Head of caudate nucleus (tissue), 42 donors: ENCODE measurements around the gene PRDM16.
A peak's percentile ranks its signal among the peaks of the same experiment; 100 is the strongest.
"Not testable (repeated sequence)": the region's sequence is repeated elsewhere in the genome, so short reads cannot be mapped to it uniquely, and the experiment has no call there.

Experiments used
- DNase-seq, 42 donors: peaks; one replicate each; pipeline versions ENCODE4 v3.0.0 to v3.0.0-alpha.2; 2020 to 2021; ENCODE audit warnings: mixed read lengths in 7 of 42
- intact Hi-C: fragments of 100-400 bp; cut with DNase I; formaldehyde crosslinking; loops from one replicate; pipeline ENCODE4 v1.15.0; 2022

Gene PRDM16

GRCh38 chr1:3159996-3160395 is 91.0 kb downstream of the PRDM16 start:
- intact Hi-C loops = no loop called here
- no peak for DNase-seq

GRCh38 chr1:3160647-3161145 is 91.7 kb downstream of the PRDM16 start:
- intact Hi-C loops = no loop called here
- no peak for DNase-seq

GRCh38 chr1:3161176-3161840 is 92.3 kb downstream of the PRDM16 start:
- peak in 38 of 42 donors; percentile 29 to 85 (median 64) for DNase-seq

GRCh38 chr1:3162322-3162882 is 93.4 kb downstream of the PRDM16 start:
- no peak for DNase-seq
- intact Hi-C loops = no loop called here

More at GRCh38 chr1:3161176-3161840, 92.3 kb downstream of the PRDM16 start:
- intact Hi-C loops = no loop called here

- intact Hi-C loops = no loop called here
- no peak for DNase-seq
Observed at GRCh38 chr1:3163356-3163755, 94.4 kb downstream of the PRDM16 start.

GRCh38 chr1:3164671-3165070 is 95.7 kb downstream of the PRDM16 start:
- intact Hi-C loops = no loop called here

GRCh38 chr1:3165189-3165588 is 96.2 kb downstream of the PRDM16 start:
- intact Hi-C loops, DNase-seq: not testable (repeated sequence)

More at GRCh38 chr1:3164671-3165070, 95.7 kb downstream of the PRDM16 start:
- no peak for DNase-seq

- DNase-seq = no peak
Observed at GRCh38 chr1:3166206-3166918, 97.4 kb downstream of the PRDM16 start.

GRCh38 chr1:3167255-3167654 is 98.3 kb downstream of the PRDM16 start:
- DNase-seq = no peak
- intact Hi-C loops = no loop called here

More at GRCh38 chr1:3166206-3166918, 97.4 kb downstream of the PRDM16 start:
- intact Hi-C loops = no loop called here

GRCh38 chr1:3168678-3169077 is 99.7 kb downstream of the PRDM16 start:
- intact Hi-C loops = no loop called here
- no peak for DNase-seq

- intact Hi-C loops = no loop called here
Observed at GRCh38 chr1:3169665-3170356, 100.8 kb downstream of the PRDM16 start.

GRCh38 chr1:3170561-3171453 is 101.8 kb downstream of the PRDM16 start:
- intact Hi-C loops = no loop called here
- peak; percentile 65 to 93 (median 82) for DNase-seq

More at GRCh38 chr1:3169665-3170356, 100.8 kb downstream of the PRDM16 start:
- no peak for DNase-seq

GRCh38 chr1:3171761-3172160 is 102.8 kb downstream of the PRDM16 start:
- no peak for DNase-seq
- intact Hi-C loops = no loop called here

GRCh38 chr1:3172431-3173380 is 103.7 kb downstream of the PRDM16 start:
- peak in 1 of 42 donors; percentile 36 for DNase-seq
- intact Hi-C loops = no loop called here

- intact Hi-C loops = no loop called here
- no peak for DNase-seq
Observed at GRCh38 chr1:3173381-3173980, 104.5 kb downstream of the PRDM16 start.

GRCh38 chr1:3174487-3175247 is 105.7 kb downstream of the PRDM16 start:
- intact Hi-C loops = no loop called here
- peak in 38 of 42 donors; percentile 25 to 83 (median 63) for DNase-seq
